Esophagus muscularis mucosa (tissue), 4 donors: ENCODE measurements around the gene SMIM30. TPM values are rescaled to one million over a fixed set of nuclear protein-coding genes. Genes with fewer than 3 reads are reported as not detected.
A peak's percentile ranks its signal among the peaks of the same experiment; 100 is the strongest.

Source experiments
- DNase-seq: peaks from one replicate; pipeline ENCODE4 v3.0.0-alpha.2; 2017; ENCODE audit errors: extremely low spot score
- H3K27ac ChIP-seq, 4 donors: fragments of 200-600 bp; sonication (generic); replicated peaks in 1 of 4; 1 replicate in 3 of 4; 2 replicates in 1 of 4; pipeline ENCODE4 v1.5.1; 2016 to 2019; ENCODE audit warnings: mild to moderate bottlenecking in 1 of 4
- H3K27me3 ChIP-seq, 4 donors: fragments of 200-600 bp; sonication (generic); one replicate each; pipeline versions ENCODE4 v1.5.1 to v1.6.0; 2016 to 2019
- H3K36me3 ChIP-seq, 4 donors: fragments of 200-600 bp; sonication (generic); one replicate each; pipeline ENCODE4 v1.5.1; 2016 to 2019
- H3K4me1 ChIP-seq, 4 donors: fragments of 200-600 bp; sonication (generic); one replicate each; pipeline ENCODE4 v1.5.1; 2016 to 2019
- H3K4me3 ChIP-seq, 4 donors: fragments of 200-600 bp; sonication (generic); 1 replicate in 2 of 4; 2 replicates in 2 of 4; pipeline ENCODE4 v1.5.1; 2016 to 2019; ENCODE audit warnings: mild to moderate bottlenecking in 4 of 4, moderate library complexity in 1 of 4
- H3K9me3 ChIP-seq, 4 donors: fragments of 200-600 bp; sonication (generic); 1 replicate in 3 of 4; 2 replicates in 1 of 4; pipeline ENCODE4 v1.5.1; 2016 to 2019
- EP300 ChIP-seq: sonication (generic); formaldehyde crosslinking; IDR thresholded peaks from one replicate; pipeline ENCODE4 v1.6.1; 2017; ENCODE audit warnings: antibody characterized with exemption
- POLR2A ChIP-seq: fragments of 450-650 bp; IDR thresholded peaks from one replicate; pipeline ENCODE4 v1.6.1; 2017; ENCODE audit warnings: antibody characterized with exemption, moderate library complexity, mild to moderate bottlenecking, low read depth
- POLR2AphosphoS5 ChIP-seq, 2 donors: sonication (generic); formaldehyde crosslinking; IDR thresholded peaks; one replicate each; pipeline ENCODE4 v1.6.1; 2017; ENCODE audit warnings: antibody characterized with exemption in 2 of 2
- WGBS: methylation state at CpG from one replicate; pipeline ENCODE4 v1.1.5; 2018; 5-methylcytosine and 5-hydroxymethylcytosine counted together
- intact Hi-C: fragments of 100-400 bp; cut with DNase I; formaldehyde crosslinking; loops from one replicate; pipeline ENCODE4 v1.15.1; 2023
- total RNA-seq, 4 donors: library from RNA; depleted of rRNA; stranded (reverse); fragments of >200 nt; gene quantifications; one replicate each; pipeline versions ENCODE4 v1.1.0 to v1.2.1, GENCODE V29; 2016
- TF ChIP-seq, protein P1 (sequence below), 3 experiments: fragments of 200-600 bp in 2 of 3; fragments of 450-650 bp in 1 of 3; sonication (generic) in 2 of 3; IDR thresholded peaks; one replicate each; pipeline ENCODE4 v1.5.1; 2017 to 2019; ENCODE audit warnings: antibody characterized with exemption in 3 of 3, mild to moderate bottlenecking in 2 of 3, moderate library complexity in 1 of 3

Gene SMIM30
- total RNA-seq, 4 donors from 2014 or later: 25.2 to 37.8 (median 35.2) TPM

DNA sequence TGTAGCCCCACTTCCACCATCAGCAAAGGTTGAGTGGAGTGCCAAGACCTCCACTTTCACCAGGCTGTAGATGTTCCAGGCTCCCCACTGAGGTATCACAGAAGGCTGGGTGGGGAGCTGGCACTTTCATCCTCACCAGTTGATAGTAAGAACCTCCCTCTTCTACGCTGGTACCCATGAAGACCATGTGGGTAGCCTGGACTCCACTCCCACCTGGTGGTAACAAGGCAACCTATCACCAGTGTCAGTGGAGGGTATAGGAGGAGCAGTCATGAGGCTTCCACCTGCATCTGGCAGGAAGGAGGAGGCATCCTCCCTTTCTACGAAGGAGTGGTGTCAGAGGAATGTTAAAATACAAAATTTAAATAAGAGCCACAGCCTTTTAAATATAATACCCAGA lies 4.4 kb downstream of the SMIM30 start:
- 73% methylated on average over 2 of the region's 2 CpGs for WGBS
- H3K36me3 ChIP-seq: peaks cover 0 to 20% (median 0%) of the 10 kb centered on the region in 4 donors
- H3K4me3 ChIP-seq: no peak overlapping the region

DNA sequence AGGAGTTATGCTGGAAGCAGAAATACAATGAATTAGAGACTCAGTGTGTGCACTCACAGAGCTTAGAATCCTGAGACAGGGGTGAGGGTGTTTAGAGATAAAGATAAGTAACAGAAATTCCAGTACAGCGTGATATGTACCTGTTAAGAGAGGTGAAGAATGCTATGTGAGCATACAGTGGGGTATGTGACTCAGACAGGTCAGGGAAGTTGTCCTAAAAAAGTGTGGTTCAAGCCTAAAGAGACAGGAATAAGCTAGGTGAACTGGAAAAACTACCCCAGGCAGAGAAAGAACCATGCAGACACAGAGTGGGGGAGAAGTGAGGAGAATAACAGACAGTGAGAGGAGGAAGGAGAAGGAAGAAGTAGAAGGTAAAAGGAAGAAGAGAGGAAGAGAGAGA lies 8.6 kb downstream of the SMIM30 start:
- WGBS: 70% methylated on average over 1 of the region's 1 CpG
- H3K4me3 ChIP-seq: no peak overlapping the region
- H3K27ac ChIP-seq: no peak overlapping the region
- no peak for TF ChIP-seq POLR2AphosphoS5 (IDR thresholded peaks at IDR 0.05)
- TF ChIP-seq POLR2A: no peak
- TF ChIP-seq, protein P1, sequence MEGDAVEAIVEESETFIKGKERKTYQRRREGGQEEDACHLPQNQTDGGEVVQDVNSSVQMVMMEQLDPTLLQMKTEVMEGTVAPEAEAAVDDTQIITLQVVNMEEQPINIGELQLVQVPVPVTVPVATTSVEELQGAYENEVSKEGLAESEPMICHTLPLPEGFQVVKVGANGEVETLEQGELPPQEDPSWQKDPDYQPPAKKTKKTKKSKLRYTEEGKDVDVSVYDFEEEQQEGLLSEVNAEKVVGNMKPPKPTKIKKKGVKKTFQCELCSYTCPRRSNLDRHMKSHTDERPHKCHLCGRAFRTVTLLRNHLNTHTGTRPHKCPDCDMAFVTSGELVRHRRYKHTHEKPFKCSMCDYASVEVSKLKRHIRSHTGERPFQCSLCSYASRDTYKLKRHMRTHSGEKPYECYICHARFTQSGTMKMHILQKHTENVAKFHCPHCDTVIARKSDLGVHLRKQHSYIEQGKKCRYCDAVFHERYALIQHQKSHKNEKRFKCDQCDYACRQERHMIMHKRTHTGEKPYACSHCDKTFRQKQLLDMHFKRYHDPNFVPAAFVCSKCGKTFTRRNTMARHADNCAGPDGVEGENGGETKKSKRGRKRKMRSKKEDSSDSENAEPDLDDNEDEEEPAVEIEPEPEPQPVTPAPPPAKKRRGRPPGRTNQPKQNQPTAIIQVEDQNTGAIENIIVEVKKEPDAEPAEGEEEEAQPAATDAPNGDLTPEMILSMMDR (IDR thresholded peaks at IDR 0.05): no peak
- TF ChIP-seq EP300: no peak
- H3K36me3 ChIP-seq: peaks cover 0 to 9% (median 0%) of the 10 kb centered on the region in 4 donors
- DNase-seq: no peak
- H3K4me1 ChIP-seq: no peaks in the 10 kb centered on the region
- H3K9me3 ChIP-seq: no peaks in the 10 kb centered on the region
- intact Hi-C loops: no loop called here
- no peaks in the 10 kb centered on the region for H3K27me3 ChIP-seq

More for the DNA sequence above, 4.4 kb downstream of the SMIM30 start:
- Histone ChIP-seq H3K27me3 (no peaks in the 10 kb centered on the region), H3K27ac (no peak overlapping the region), H3K9me3 (no peaks in the 10 kb centered on the region), H3K4me1 (peaks cover 5 to 12% (median 11%) of the 10 kb centered on the region in 4 donors)
- TF ChIP-seq, protein P1 (IDR thresholded peaks at IDR 0.05): no peak
- TF ChIP-seq POLR2AphosphoS5 (IDR thresholded peaks at IDR 0.05) (no peak), POLR2A (no peak), EP300 (no peak)
- no peak for DNase-seq
- intact Hi-C loops: no loop called here

DNA sequence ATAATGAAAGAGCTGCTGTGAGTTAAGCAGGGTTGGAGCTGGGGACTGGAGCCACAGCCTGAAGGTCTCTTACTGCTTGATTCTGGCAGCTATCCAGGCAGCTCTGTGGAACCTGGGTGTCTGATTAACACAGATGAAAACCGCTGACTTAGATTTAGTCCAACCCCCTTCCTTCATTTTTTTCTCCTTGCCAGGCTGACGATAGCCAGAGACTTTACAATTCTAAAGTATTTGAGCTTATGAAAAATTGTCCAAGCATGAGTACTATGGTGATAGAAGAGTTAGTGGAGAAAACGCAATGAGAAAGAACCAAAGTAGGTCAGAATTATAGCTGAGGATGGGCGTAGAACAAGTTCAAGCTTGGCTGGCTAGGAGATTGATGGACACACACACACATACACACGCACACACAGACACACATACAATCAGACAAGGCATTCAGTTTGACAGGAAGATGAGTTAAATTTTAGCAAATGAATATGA lies 18.2 kb downstream of the SMIM30 start:
- no peaks in the 10 kb centered on the region for H3K9me3 ChIP-seq
- no peaks in the 10 kb centered on the region for H3K27me3 ChIP-seq
- H3K36me3 ChIP-seq: no peaks in the 10 kb centered on the region
- no peaks in the 10 kb centered on the region for H3K4me1 ChIP-seq
- intact Hi-C loops: no loop called here
- 27% methylated on average over 5 of the region's 5 CpGs for WGBS
- TF ChIP-seq POLR2A: no peak
- no peak for DNase-seq
- no peak overlapping the region for H3K27ac ChIP-seq
- peak overlapping the region in 1 of 4 donors; percentile 12 for H3K4me3 ChIP-seq

DNA sequence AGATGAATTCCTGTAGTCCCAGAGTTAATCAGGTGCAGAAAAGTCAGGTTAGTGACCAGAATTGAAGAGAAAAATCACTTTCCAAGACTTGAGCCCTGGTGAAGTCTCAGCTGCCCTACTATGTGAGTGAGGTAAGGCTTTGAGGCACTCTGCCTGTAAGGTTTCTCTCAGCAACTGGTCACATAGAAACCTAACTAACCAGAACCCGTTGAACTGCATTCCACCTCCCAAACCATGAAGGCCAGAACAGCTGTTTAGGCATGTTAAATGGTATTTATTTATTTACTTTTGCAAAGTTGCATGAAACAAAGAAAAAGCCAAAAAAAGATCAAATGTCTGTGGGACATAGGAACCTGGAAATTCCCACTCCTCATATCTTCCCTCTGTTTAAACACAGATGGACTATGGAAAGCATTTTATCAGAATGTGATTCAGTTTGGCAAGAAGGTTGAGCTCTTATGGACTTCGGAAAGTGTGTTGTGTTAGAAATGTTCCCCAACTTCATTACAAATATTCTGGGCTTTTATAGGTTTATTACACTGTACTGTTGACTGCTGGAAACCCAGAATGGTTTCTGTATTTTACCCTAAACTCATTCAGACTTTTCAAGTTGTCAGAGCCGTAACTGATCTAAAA lies 19.0 kb downstream of the SMIM30 start:
- Histone ChIP-seq H3K4me3 (no peak overlapping the region), H3K27ac (no peak overlapping the region), H3K36me3 (no peaks in the 10 kb centered on the region), H3K4me1 (no peaks in the 10 kb centered on the region), H3K9me3 (no peaks in the 10 kb centered on the region), H3K27me3 (no peaks in the 10 kb centered on the region)
- intact Hi-C loops: no loop called here
- DNase-seq: no peak
- TF ChIP-seq, protein P1 (IDR thresholded peaks at IDR 0.05): no peak
- 61% methylated on average over 3 of the region's 3 CpGs for WGBS

DNA sequence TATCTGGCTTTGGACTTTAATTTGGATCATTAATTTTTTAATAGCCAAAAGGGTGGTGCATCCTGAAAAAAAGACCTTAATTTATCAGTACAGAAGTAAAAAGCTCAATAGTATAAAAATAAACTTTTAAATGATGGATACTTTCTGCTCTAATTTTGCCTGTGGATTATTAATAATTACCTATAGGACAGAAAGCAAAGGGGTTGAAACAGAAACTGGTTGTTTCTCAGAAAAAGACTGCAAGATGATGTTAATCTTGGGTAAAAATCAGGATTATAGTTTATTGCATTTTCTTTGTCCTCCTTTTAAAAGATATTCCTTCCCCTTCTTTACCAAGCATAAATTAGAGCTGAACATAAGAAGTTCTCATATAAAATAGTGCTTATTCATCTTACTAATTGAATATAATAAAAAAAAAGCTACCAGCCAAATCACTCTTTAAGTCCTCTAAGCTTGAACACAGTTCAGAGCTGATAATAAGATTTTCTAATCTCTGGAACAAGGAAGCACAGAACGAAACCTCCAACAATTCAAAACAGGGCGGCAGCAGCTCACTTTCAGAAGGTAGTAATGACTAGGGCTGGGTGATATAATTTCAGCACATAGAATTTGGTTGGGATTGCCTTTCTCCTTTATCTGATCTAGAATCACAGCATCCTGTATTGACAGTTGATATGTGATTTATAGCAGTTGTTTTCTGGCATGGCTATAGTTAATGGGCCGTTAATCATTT lies 23.7 kb downstream of the SMIM30 start:
- no peak for DNase-seq
- no peaks in the 10 kb centered on the region for H3K36me3 ChIP-seq
- no peak for TF ChIP-seq POLR2AphosphoS5 (IDR thresholded peaks at IDR 0.05)
- TF ChIP-seq, protein P1 (IDR thresholded peaks at IDR 0.05): no peak
- no peak for TF ChIP-seq EP300
- TF ChIP-seq POLR2A: no peak
- 84% methylated on average over 3 of the region's 3 CpGs for WGBS
- H3K27me3 ChIP-seq: no peaks in the 10 kb centered on the region
- H3K4me3 ChIP-seq: no peak overlapping the region
- no peak overlapping the region for H3K27ac ChIP-seq
- H3K4me1 ChIP-seq: no peaks in the 10 kb centered on the region
- intact Hi-C loops: no loop called here
- H3K9me3 ChIP-seq: no peaks in the 10 kb centered on the region
